ENCODE results near the gene ERICH3. TPM values are rescaled to one million over a fixed set of nuclear protein-coding genes. Genes with fewer than 3 reads are reported as not detected.

The ERICH3 gene
- polyA plus RNA-seq, 1 donor from 2014 or later = 0.27 TPM

- H3K4me2 ChIP-seq (ENCODE audit: low read length) = no peak overlapping the region
- H4K20me1 ChIP-seq (ENCODE audit: insufficient read depth) = no peaks in the 10 kb centered on the region
- H3K27ac ChIP-seq (ENCODE audit: low read length) = no peak overlapping the region
- H3K79me2 ChIP-seq (replicated peaks; ENCODE audit: insufficient read depth, low read length) = no peaks in the 10 kb centered on the region
- H3K9me3 ChIP-seq (ENCODE audit: low read length) = no peaks in the 10 kb centered on the region
- peaks cover 5% of the 10 kb centered on the region for H3F3A ChIP-seq (ENCODE audit: insufficient read depth, low read length, poor library complexity, severe bottlenecking)
- no peaks in the 10 kb centered on the region for H3K36me3 ChIP-seq (ENCODE audit: insufficient read depth, low read length)
- TF ChIP-seq MXI1 (conservative IDR thresholded peaks at IDR 0.05; ENCODE audit: poor library complexity, severe bottlenecking) = no peak
- no peak for TF ChIP-seq RAD21 (conservative IDR thresholded peaks at IDR 0.05)
- TF ChIP-seq EZH2 (IDR thresholded peaks at IDR 0.05; ENCODE audit: borderline replicate concordance, insufficient read depth, low read length, poor library complexity, severe bottlenecking) = no peak
- no peak for TF ChIP-seq TAF1 (IDR thresholded peaks at IDR 0.05; ENCODE audit: low read depth)
- no peak for TF ChIP-seq EP300 (conservative IDR thresholded peaks at IDR 0.05; ENCODE audit: poor library complexity, severe bottlenecking)
- no peak for TF ChIP-seq REST (IDR thresholded peaks at IDR 0.05; ENCODE audit: borderline replicate concordance)
- TF ChIP-seq CTCF (IDR thresholded peaks at IDR 0.05; ENCODE audit: poor library complexity, severe bottlenecking) = no peak
- TF ChIP-seq SMC3 (conservative IDR thresholded peaks at IDR 0.05; ENCODE audit: poor library complexity) = no peak
- TF ChIP-seq POLR2AphosphoS5 (IDR thresholded peaks at IDR 0.05) = no peak
- H3K4me3 ChIP-seq (ENCODE audit: low read length) = no peak overlapping the region
- H3K9me2 ChIP-seq (ENCODE audit: insufficient read depth, low read length) = no peaks in the 10 kb centered on the region
- H2AFZ ChIP-seq (ENCODE audit: low read depth, low read length) = no peak overlapping the region
- no peak overlapping the region for H3K9ac ChIP-seq (ENCODE audit: low read length)
- H3K27me3 ChIP-seq (ENCODE audit: insufficient read depth, low read depth, low read length) = no peaks in the 10 kb centered on the region
Measured at GRCh38 chr1:74690909-74691308, 17.3 kb upstream of the ERICH3 start.

GRCh38 chr1:74690364-74690696 lies 16.7 kb upstream of the ERICH3 start:
- no peaks in the 10 kb centered on the region for H3K9me2 ChIP-seq (ENCODE audit: insufficient read depth, low read length)
- no peaks in the 10 kb centered on the region for H3K79me2 ChIP-seq (replicated peaks; ENCODE audit: insufficient read depth, low read length)
- H3K9me3 ChIP-seq (ENCODE audit: low read length) = no peaks in the 10 kb centered on the region
- H3K36me3 ChIP-seq (ENCODE audit: insufficient read depth, low read length) = no peaks in the 10 kb centered on the region
- peak overlapping the region; percentile 61 for H3K27ac ChIP-seq (ENCODE audit: low read length)
- H3K27me3 ChIP-seq (ENCODE audit: insufficient read depth, low read depth, low read length) = no peaks in the 10 kb centered on the region
- TF ChIP-seq CTCF (IDR thresholded peaks at IDR 0.05; ENCODE audit: poor library complexity, severe bottlenecking) (no peak), EP300 (conservative IDR thresholded peaks at IDR 0.05; ENCODE audit: poor library complexity, severe bottlenecking) (no peak), RAD21 (conservative IDR thresholded peaks at IDR 0.05) (no peak), POLR2AphosphoS5 (IDR thresholded peaks at IDR 0.05) (no peak), SMC3 (conservative IDR thresholded peaks at IDR 0.05; ENCODE audit: poor library complexity) (no peak), EZH2 (IDR thresholded peaks at IDR 0.05; ENCODE audit: borderline replicate concordance, insufficient read depth, low read length, poor library complexity, severe bottlenecking) (no peak), TAF1 (IDR thresholded peaks at IDR 0.05; ENCODE audit: low read depth) (no peak), REST (IDR thresholded peaks at IDR 0.05; ENCODE audit: borderline replicate concordance) (no peak), MXI1 (conservative IDR thresholded peaks at IDR 0.05; ENCODE audit: poor library complexity, severe bottlenecking) (no peak)
- peak overlapping the region; percentile 47 for H3K9ac ChIP-seq (ENCODE audit: low read length)
- H2AFZ ChIP-seq (ENCODE audit: low read depth, low read length) = peak overlapping the region; percentile 90
- no peaks in the 10 kb centered on the region for H4K20me1 ChIP-seq (ENCODE audit: insufficient read depth)
- H3K4me3 ChIP-seq (ENCODE audit: low read length) = no peak overlapping the region
- no peak overlapping the region for H3K4me2 ChIP-seq (ENCODE audit: low read length)
- H3F3A ChIP-seq (ENCODE audit: insufficient read depth, low read length, poor library complexity, severe bottlenecking) = peaks cover 5% of the 10 kb centered on the region

All from neural cell (in vitro differentiated cells).